Breast epithelium (tissue), 4 donors: ENCODE data around the gene OR10G7. TPM values are rescaled to one million over a fixed set of nuclear protein-coding genes. Genes with fewer than 3 reads are reported as not detected.

Experiments used
- DNase-seq, 2 donors: peaks; one replicate each; pipeline ENCODE4 v3.0.0-alpha.2; 2019; ENCODE audit warnings: low spot score in 2 of 2
- H3K27ac ChIP-seq, 2 donors: fragments of 200-600 bp; sonication (generic) in 1 of 2; one replicate each; pipeline ENCODE4 v1.5.1; 2016 to 2019; ENCODE audit warnings: mild to moderate bottlenecking in 1 of 2
- H3K27me3 ChIP-seq, 2 donors: fragments of 200-600 bp; sonication (generic) in 1 of 2; one replicate each; pipeline versions ENCODE4 v1.5.1 to v1.6.0; 2017 to 2019; ENCODE audit warnings: control low read depth in 1 of 2, mild to moderate bottlenecking in 1 of 2
- H3K36me3 ChIP-seq: fragments of 200-600 bp; one replicate; pipeline ENCODE4 v1.5.1; 2019
- H3K4me1 ChIP-seq, 2 donors: fragments of 200-600 bp; sonication (generic); one replicate each; pipeline ENCODE4 v1.5.1; 2016 to 2019; ENCODE audit warnings: control low read depth in 1 of 2
- H3K4me3 ChIP-seq, 3 donors: fragments of 200-600 bp; sonication (generic); 1 replicate in 2 of 3; 2 replicates in 1 of 3; pipeline ENCODE4 v1.5.1; 2016 to 2019; ENCODE audit warnings: mild to moderate bottlenecking in 3 of 3, moderate library complexity in 2 of 3
- H3K9me3 ChIP-seq, 2 donors: fragments of 200-600 bp; sonication (generic) in 1 of 2; one replicate each; pipeline ENCODE4 v1.5.1; 2016 to 2019; ENCODE audit warnings: control low read depth in 1 of 2
- CTCF ChIP-seq, 3 donors: fragments of 450-650 bp; IDR thresholded peaks; one replicate each; pipeline ENCODE4 v1.5.1; 2016 to 2017; ENCODE audit warnings: antibody characterized with exemption in 3 of 3, mild to moderate bottlenecking in 3 of 3, moderate library complexity in 3 of 3
- POLR2A ChIP-seq: fragments of 450-650 bp; IDR thresholded peaks from one replicate; pipeline ENCODE4 v1.6.1; 2016; ENCODE audit warnings: antibody characterized with exemption, mild to moderate bottlenecking, moderate library complexity
- POLR2AphosphoS5 ChIP-seq, 3 donors: sonication (generic); formaldehyde crosslinking; IDR thresholded peaks; one replicate each; pipeline ENCODE4 v1.6.1; 2017; ENCODE audit warnings: antibody characterized with exemption in 3 of 3
- intact Hi-C: fragments of 100-400 bp; cut with DNase I; formaldehyde crosslinking; loops from one replicate; pipeline ENCODE4 v1.15.1; 2023; ENCODE audit warnings: low total_unique reads
- total RNA-seq, 3 donors: library from RNA; depleted of rRNA; stranded (reverse); fragments of >200 nt; gene quantifications; one replicate each; pipeline ENCODE4 v1.1.0, GENCODE V29; 2016

Gene OR10G7
- total RNA-seq, 3 donors from 2014 or later = not detected

DNA sequence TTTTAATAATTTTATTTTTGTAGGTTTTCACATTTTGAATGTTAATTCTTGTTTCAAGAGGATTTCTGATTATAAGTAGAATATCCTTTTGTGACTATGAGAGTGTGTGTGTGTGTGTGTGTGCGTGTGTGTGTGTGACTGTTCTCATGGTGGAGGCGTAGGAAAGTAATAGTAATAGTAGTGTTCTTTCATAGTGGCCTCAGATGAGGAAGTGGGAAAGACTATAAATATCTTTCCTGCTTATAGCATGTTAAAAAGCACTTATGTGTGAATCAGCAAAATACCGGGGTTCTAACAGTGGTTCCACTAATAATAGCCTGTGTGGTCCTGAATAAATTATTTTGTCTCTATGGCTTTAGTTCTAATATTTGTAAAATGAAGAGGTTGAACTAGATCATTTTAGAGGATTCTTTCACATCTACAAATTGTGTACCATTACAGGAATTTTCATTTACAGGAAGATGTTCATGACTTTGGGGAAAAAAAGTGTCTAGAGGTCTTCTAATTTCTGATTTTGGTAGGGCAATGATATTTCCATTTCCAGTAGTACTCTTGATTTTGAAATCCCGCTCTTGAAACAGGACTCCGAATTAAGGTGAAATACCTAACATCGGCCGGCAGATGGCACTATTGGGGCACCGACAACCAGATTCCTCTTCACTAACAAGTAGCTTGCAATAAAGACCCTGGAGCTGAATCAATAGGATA is 29.9 kb upstream of the OR10G7 start:
- peak; percentile 48 to 65 for DNase-seq

GRCh38 chr11:124069429-124070401 is 28.6 kb upstream of the OR10G7 start:
- H3K9me3 ChIP-seq = no peaks in the 10 kb centered on the region
- H3K27me3 ChIP-seq = peaks cover 0 to 21% of the 10 kb centered on the region in 2 donors
- intact Hi-C loops = no loop called here
- no peaks in the 10 kb centered on the region for H3K36me3 ChIP-seq
- H3K4me1 ChIP-seq = no peaks in the 10 kb centered on the region
- H3K27ac ChIP-seq = no peak overlapping the region
- DNase-seq = no peak
- peak overlapping the region in 2 of 3 donors; percentile 12 to 43 for H3K4me3 ChIP-seq
- TF ChIP-seq CTCF (IDR thresholded peaks at IDR 0.05) = peak in 1 of 3 donors; percentile 21
- no peak for TF ChIP-seq POLR2A

More for the DNA sequence above, 29.9 kb upstream of the OR10G7 start:
- H3K4me1 ChIP-seq = no peaks in the 10 kb centered on the region
- no peaks in the 10 kb centered on the region for H3K9me3 ChIP-seq
- no peak for TF ChIP-seq POLR2A
- TF ChIP-seq CTCF (IDR thresholded peaks at IDR 0.05) = peak in 2 of 3 donors; percentile 57 to 65
- no peak overlapping the region for H3K27ac ChIP-seq
- intact Hi-C loops = no loop called here
- H3K27me3 ChIP-seq = peaks cover 0 to 29% of the 10 kb centered on the region in 2 donors
- no peak overlapping the region for H3K4me3 ChIP-seq
- H3K36me3 ChIP-seq = no peaks in the 10 kb centered on the region

DNA sequence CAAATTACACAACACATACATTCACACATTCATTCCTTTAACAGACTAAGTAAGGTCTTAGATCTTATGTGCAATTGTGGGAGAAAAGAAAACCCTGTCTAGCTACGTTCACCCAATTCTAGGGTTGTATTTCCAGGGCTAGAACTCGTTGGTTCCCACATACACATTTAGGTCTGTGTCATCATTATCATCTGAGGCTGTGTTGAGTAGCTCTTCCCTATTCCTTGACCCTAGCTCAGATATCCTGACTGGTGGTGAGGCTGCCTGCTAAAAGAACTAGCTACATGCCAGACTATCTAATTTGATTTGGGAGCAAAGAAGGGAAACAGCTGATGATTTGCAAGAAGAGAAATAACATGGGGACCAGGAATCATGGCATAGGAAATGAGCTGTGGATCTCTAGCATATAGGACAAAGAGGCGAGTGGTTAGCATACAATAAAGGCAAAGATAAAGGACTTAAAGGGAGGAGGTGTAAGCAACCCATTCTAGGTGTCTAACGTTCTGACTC is 27.5 kb upstream of the OR10G7 start:
- peaks cover 0 to 21% of the 10 kb centered on the region in 2 donors for H3K27me3 ChIP-seq
- TF ChIP-seq CTCF (IDR thresholded peaks at IDR 0.05) (no peak), POLR2AphosphoS5 (IDR thresholded peaks at IDR 0.05) (no peak), POLR2A (no peak)
- intact Hi-C loops = no loop called here
- no peak overlapping the region for H3K4me3 ChIP-seq
- DNase-seq = no peak
- H3K9me3 ChIP-seq = no peaks in the 10 kb centered on the region
- H3K4me1 ChIP-seq = no peaks in the 10 kb centered on the region
- H3K27ac ChIP-seq = no peak overlapping the region
- H3K36me3 ChIP-seq = no peaks in the 10 kb centered on the region

DNA sequence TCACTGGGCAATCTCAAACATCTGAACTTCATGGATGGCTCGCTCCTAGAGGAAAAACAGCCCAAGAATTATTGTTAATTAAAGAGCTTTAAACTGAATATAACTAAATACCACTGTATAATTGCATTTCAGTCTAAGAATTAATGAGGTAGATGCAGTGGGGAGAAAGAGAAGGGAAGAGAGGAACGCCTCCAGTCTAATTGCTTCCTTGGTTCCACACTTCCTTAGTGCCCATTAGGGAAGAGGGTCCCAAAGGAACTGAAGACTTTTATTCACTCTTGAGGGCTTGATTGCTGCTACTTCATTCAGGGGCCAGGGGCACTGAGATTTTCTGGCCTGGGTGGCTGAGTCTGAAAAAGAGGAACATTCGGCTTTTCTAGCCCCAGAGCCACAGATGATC is 11.8 kb upstream of the OR10G7 start:
- Histone ChIP-seq H3K4me1 (no peaks in the 10 kb centered on the region), H3K36me3 (no peaks in the 10 kb centered on the region), H3K27ac (no peak overlapping the region), H3K4me3 (no peak overlapping the region), H3K27me3 (no peaks in the 10 kb centered on the region), H3K9me3 (no peaks in the 10 kb centered on the region)
- intact Hi-C loops = no loop called here
- DNase-seq = no peak
- no peak for TF ChIP-seq POLR2AphosphoS5 (IDR thresholded peaks at IDR 0.05)
- no peak for TF ChIP-seq CTCF (IDR thresholded peaks at IDR 0.05)

DNA sequence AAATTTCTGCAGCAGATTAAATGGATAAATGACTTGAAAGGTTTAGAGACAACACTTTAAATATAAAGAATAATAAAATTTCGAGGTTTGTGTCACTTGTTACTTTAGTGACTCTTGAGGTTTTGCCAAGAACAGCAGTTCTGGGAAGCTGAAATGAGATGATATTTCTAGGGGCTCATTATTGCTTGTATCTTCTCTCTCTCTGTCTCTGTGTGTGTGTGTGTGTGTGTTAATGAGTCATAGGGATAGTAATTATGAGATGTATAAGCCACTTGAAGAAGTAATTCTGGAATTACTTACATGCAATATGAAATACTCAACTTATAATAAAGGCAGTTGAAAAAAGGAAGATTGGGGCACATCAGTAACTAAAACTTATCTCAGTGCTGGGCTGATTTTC is 9.6 kb upstream of the OR10G7 start:
- no peak overlapping the region for H3K4me3 ChIP-seq
- no peak overlapping the region for H3K27ac ChIP-seq
- no peaks in the 10 kb centered on the region for H3K9me3 ChIP-seq
- TF ChIP-seq POLR2A (no peak), POLR2AphosphoS5 (IDR thresholded peaks at IDR 0.05) (no peak), CTCF (IDR thresholded peaks at IDR 0.05) (no peak)
- H3K36me3 ChIP-seq = no peaks in the 10 kb centered on the region
- no peak for DNase-seq
- H3K4me1 ChIP-seq = no peaks in the 10 kb centered on the region
- intact Hi-C loops = no loop called here
- H3K27me3 ChIP-seq = no peaks in the 10 kb centered on the region
